ENCODE data around the gene P3H2.

- no peak for TF ChIP-seq EZH2 (IDR thresholded peaks at IDR 0.05; ENCODE audit: borderline replicate concordance, low read depth, low read length, severe bottlenecking)
- TF ChIP-seq CTCF (IDR thresholded peaks at IDR 0.05; ENCODE audit: borderline replicate concordance, extremely low read depth, low read length, poor library complexity, severe bottlenecking), result no peak
Observed at GRCh38 chr3:190070622-190071347, 49.9 kb downstream of the P3H2 start.
